Stomach (tissue), 9 donors: ENCODE measurements around the gene TSC22D4. TPM values are rescaled to one million over a fixed set of nuclear protein-coding genes. Genes with fewer than 3 reads are reported as not detected.

Experiments
- DNase-seq, 2 donors: peaks; one replicate each; pipeline versions ENCODE4 v3.0.0 to v3.0.0-alpha.2; 2013 to 2019
- H3K27ac ChIP-seq, 5 donors: fragments of 200-600 bp in 4 of 5; sonication (generic) in 4 of 5; one replicate each; pipeline ENCODE4 v1.5.1; 2013 to 2019; ENCODE audit warnings: mild to moderate bottlenecking in 1 of 5, moderate library complexity in 1 of 5
- H3K27me3 ChIP-seq, 3 donors: fragments of 200-600 bp; sonication (generic); one replicate each; pipeline ENCODE4 v1.5.1; 2017 to 2019; ENCODE audit warnings: mixed run types in 1 of 3
- H3K36me3 ChIP-seq, 4 donors: fragments of 200-600 bp; sonication (generic); 1 replicate in 3 of 4; 2 replicates in 1 of 4; pipeline ENCODE4 v1.5.1; 2016 to 2019
- H3K4me1 ChIP-seq, 4 donors: fragments of 200-600 bp; sonication (generic); one replicate each; pipeline ENCODE4 v1.5.1; 2016 to 2019
- H3K4me3 ChIP-seq, 4 donors: fragments of 200-600 bp; sonication (generic) in 3 of 4; one replicate each; pipeline ENCODE4 v1.5.1; 2016 to 2019; ENCODE audit warnings: mild to moderate bottlenecking in 1 of 4
- H3K9me3 ChIP-seq, 4 donors: fragments of 200-600 bp; sonication (generic); one replicate each; pipeline ENCODE4 v1.5.1; 2016 to 2019
- EP300 ChIP-seq: sonication (generic); formaldehyde crosslinking; IDR thresholded peaks from one replicate; pipeline ENCODE4 v1.6.1; 2017; ENCODE audit warnings: antibody characterized with exemption
- POLR2A ChIP-seq, 4 donors: fragments of 450-650 bp; IDR thresholded peaks; one replicate each; pipeline ENCODE4 v1.6.1; 2016; ENCODE audit warnings: antibody characterized with exemption in 4 of 4, control low read depth in 2 of 4, mild to moderate bottlenecking in 1 of 4, moderate library complexity in 1 of 4
- POLR2AphosphoS5 ChIP-seq, 3 donors: sonication (generic); formaldehyde crosslinking; IDR thresholded peaks; one replicate each; pipeline ENCODE4 v1.6.1; 2016; ENCODE audit warnings: antibody characterized with exemption in 3 of 3
- WGBS, 5 donors: extraction: QIAGEN DNeasy Blood & Tissue Kit in 3 of 5; methylation state at CpG; one replicate each; pipeline versions ENCODE4 v1.1.5 to v1.1.7; 2013 to 2018; 5-methylcytosine and 5-hydroxymethylcytosine counted together
- intact Hi-C: fragments of 100-400 bp; cut with DNase I; formaldehyde crosslinking; loops from one replicate; pipeline ENCODE4 v1.15.1; 2023; ENCODE audit warnings: low total_unique reads
- polyA plus RNA-seq, 3 donors: library from polyadenylated mRNA; stranded (reverse); fragments of 200-250 nt; gene quantifications; one replicate each; pipeline ENCODE4 v1.2.3, GENCODE V29; 2013
- total RNA-seq, 5 donors: library from RNA; depleted of rRNA; stranded (reverse); fragments of >200 nt; gene quantifications; one replicate each; pipeline versions ENCODE4 v1.1.0 to v1.2.3, GENCODE V29; 2014 to 2016
- TF ChIP-seq, protein P1 (sequence below), 7 experiments: fragments of 450-650 bp in 4 of 7; fragments of 200-600 bp in 3 of 7; sonication (generic) in 3 of 7; IDR thresholded peaks; one replicate each; pipeline ENCODE4 v1.5.1; 2016 to 2019; ENCODE audit warnings: antibody characterized with exemption in 7 of 7, control low read depth in 2 of 7, mild to moderate bottlenecking in 1 of 7
- donor health status: healthy with polysubstance abuse.
- donor health status: Bipolar disorder and iron deficiency.
- donor health status: healthy.

The TSC22D4 gene
- total and polyA plus RNA-seq, 8 donors, result 9.4 to 120 (median 31.5) TPM

GRCh38 chr7:100430493-100431285, 48.3 kb downstream of the TSC22D4 start:
- 21 to 31% (median 23%) methylated on average over 29 to 31 of the region's 31 CpGs for WGBS, 5 donors
- Histone ChIP-seq H3K27ac (peak overlapping the region; percentile 97 to 100 (median 100)), H3K27me3 (no peaks in the 10 kb centered on the region), H3K9me3 (no peaks in the 10 kb centered on the region), H3K4me3 (peak overlapping the region; percentile 76 to 99 (median 85)), H3K36me3 (peaks cover 12 to 43% (median 32%) of the 10 kb centered on the region in 4 donors), H3K4me1 (peaks cover 40 to 64% (median 61%) of the 10 kb centered on the region in 4 donors)
- intact Hi-C loops, result no loop called here
- TF ChIP-seq POLR2A (IDR thresholded peaks at IDR 0.05) (no peak), EP300 (no peak), POLR2AphosphoS5 (IDR thresholded peaks at IDR 0.05) (no peak)
- TF ChIP-seq, protein P1, sequence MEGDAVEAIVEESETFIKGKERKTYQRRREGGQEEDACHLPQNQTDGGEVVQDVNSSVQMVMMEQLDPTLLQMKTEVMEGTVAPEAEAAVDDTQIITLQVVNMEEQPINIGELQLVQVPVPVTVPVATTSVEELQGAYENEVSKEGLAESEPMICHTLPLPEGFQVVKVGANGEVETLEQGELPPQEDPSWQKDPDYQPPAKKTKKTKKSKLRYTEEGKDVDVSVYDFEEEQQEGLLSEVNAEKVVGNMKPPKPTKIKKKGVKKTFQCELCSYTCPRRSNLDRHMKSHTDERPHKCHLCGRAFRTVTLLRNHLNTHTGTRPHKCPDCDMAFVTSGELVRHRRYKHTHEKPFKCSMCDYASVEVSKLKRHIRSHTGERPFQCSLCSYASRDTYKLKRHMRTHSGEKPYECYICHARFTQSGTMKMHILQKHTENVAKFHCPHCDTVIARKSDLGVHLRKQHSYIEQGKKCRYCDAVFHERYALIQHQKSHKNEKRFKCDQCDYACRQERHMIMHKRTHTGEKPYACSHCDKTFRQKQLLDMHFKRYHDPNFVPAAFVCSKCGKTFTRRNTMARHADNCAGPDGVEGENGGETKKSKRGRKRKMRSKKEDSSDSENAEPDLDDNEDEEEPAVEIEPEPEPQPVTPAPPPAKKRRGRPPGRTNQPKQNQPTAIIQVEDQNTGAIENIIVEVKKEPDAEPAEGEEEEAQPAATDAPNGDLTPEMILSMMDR (IDR thresholded peaks at IDR 0.05), result no peak
- DNase-seq, result peak in 1 of 2 donors; percentile 67

DNA sequence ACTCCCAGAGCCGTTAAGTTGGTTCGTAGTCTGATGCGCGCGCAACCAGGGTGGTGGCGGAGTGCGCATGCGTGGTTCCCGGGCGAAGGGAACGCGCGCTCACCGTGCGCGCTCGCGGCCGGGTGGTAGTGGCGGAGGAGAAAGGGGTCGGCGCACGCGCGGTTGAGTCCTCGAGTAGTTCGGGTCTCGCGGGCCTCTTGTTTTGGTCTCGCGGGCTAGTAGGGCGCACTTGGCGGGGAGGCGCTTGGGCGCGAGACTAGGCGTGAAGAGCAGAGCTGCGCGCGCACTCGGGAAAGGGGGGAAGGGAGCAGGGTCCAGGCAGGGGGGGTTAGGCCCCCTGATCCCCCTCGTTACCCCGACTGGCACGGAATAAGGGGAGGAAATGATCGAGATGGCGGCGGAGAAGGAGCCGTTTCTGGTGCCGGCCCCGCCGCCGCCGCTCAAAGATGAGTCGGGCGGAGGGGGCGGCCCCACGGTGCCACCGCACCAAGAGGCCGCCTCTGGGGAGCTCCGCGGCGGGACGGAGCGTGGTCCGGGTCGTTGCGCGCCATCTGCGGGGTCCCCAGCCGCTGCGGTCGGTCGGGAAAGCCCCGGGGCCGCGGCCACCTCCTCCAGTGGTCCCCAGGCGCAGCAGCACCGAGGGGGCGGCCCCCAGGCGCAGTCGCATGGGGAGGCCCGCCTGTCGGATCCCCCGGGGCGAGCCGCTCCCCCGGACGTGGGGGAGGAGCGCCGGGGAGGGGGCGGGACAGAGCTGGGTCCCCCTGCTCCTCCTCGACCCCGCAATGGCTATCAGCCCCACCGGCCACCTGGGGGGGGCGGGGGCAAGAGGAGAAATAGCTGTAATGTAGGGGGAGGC, 49.1 kb downstream of the TSC22D4 start, which contains the start of gene MEPCE:
TSS of gene MEPCE (plus strand) at position 195 of the 856 bp plus-strand sequence. CDS start at position 383, 188 bp downstream.
- 0 to 1% (median 0%) methylated on average over 57 to 95 of the region's 95 CpGs for WGBS, 5 donors
- Histone ChIP-seq H3K4me3 (peak within 1 kb of the TSS; percentile 76 to 99 (median 85)), H3K27me3 (no peaks in the 10 kb centered on the region), H3K9me3 (no peaks in the 10 kb centered on the region), H3K4me1 (peaks cover 33 to 55% (median 53%) of the 10 kb centered on the region in 4 donors), H3K36me3 (peaks cover 12 to 42% (median 31%) of the 10 kb centered on the region in 4 donors), H3K27ac (peak within 1 kb of the TSS; percentile 98 to 100 (median 100))
- intact Hi-C loops, result no loop called here
- TF ChIP-seq, protein P1 (IDR thresholded peaks at IDR 0.05), result no peak
- peak in 1 of 3 donors; percentile 59 for TF ChIP-seq POLR2AphosphoS5 (IDR thresholded peaks at IDR 0.05)
- peak; percentile 96 to 99 for DNase-seq

GRCh38 chr7:100428967-100429636, 49.9 kb downstream of the TSC22D4 start:
- peak overlapping the region; percentile 76 to 99 (median 85) for H3K4me3 ChIP-seq
- intact Hi-C loops, result no loop called here
- H3K9me3 ChIP-seq, result no peaks in the 10 kb centered on the region
- H3K4me1 ChIP-seq, result peaks cover 25 to 48% (median 45%) of the 10 kb centered on the region in 4 donors
- TF ChIP-seq, protein P1 (IDR thresholded peaks at IDR 0.05), result peak in 3 of 7 experiments; percentile 41 to 53 (median 43)
- no peak for TF ChIP-seq EP300
- TF ChIP-seq POLR2AphosphoS5 (IDR thresholded peaks at IDR 0.05), result peak; percentile 78 to 92 (median 90)
- peak in 2 of 4 donors; percentile 50 to 81 for TF ChIP-seq POLR2A (IDR thresholded peaks at IDR 0.05)
- no peaks in the 10 kb centered on the region for H3K27me3 ChIP-seq
- peak; percentile 100 for DNase-seq
- WGBS, 5 donors, result 0 to 1% (median 0%) methylated on average over 21 to 40 of the region's 40 CpGs
- H3K27ac ChIP-seq, result peak overlapping the region; percentile 98 to 100 (median 100)
- H3K36me3 ChIP-seq, result peaks cover 5 to 34% (median 24%) of the 10 kb centered on the region in 4 donors
